HG03139 (cell line): ENCODE data around the gene SLC9A3.
A peak's percentile ranks its signal among the peaks of the same experiment; 100 is the strongest.
"Not testable (repeated sequence)": the region's sequence is repeated elsewhere in the genome, so short reads cannot be mapped to it uniquely, and the experiment has no call there.

Source experiments
- ATAC-seq: cut with Tn5 transposase; IDR thresholded peaks from one replicate; pipeline ENCODE4 v1.9.1; 2021; ENCODE audit not compliant: unreplicated experiment

The SLC9A3 gene

DNA sequence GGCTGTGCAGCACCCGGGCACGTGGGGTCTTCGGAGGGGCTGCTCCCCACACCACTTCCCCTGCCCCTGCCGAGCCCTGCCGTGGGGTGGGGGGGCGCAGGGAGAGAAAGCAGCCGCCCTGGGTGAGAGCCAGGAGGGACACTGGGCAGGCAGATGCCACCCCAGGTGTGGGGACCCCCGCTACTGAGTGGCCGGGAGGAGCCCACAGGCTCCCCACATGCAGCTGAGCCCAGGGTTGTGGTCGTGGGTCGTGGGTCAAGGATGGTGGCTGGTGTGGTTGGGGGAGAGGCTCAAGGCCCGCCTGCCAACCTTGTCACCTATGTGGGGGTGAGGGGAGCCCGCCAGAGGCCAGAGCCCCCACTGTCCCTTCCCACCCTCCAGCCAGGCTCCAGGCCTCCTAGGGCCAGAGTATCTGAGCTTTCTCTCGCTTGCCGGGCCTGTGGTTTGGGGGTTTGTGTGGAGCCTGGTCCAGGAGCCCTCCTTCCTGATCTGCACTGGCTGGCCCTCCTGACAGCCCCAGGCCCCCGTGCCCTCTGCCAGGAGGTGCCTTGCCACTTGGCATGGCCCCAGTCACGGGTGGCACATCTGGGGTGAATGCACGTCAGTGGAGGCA, 45.8 kb downstream of the SLC9A3 start:
- no peak for ATAC-seq

DNA sequence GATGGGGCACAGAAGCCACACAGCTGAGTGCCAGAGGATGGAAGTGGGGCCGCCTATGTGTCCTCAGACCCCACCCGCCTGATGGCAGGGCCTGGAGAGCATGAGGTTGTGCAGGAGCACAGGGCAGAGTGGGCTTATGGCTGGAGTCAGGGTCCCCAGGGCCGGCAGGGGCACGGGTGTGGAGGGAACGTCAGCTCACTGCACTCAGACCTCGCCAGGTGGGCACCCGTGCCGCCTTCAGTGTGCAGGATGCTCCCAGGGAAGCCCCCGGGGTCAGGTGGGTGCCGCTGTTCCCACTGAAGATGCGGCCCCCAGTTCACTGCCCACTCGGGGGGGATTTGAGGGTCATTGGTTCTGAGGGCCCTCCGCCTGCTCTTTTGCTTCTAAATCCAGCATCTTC, 46.4 kb downstream of the SLC9A3 start:
- no peak for ATAC-seq

DNA sequence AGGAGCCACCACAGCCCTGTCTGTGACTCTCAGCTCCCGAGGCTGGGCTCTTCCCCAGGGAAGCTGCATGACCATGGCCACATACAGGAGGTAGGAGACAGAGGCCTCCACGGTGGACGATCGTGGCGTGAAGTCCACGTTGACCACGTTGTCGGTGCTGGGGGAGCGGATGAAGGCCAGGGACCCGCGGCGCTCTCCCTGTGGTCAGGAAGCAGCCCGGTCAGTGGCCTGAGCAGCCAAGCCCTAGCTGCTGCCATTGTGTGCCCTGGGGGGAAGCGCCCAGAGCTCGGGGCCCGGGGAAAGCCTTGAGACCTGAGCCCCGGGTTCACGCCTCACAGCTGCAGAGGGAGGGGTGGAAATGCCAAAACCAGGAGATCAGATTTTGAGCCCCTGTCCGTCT, 47.0 kb downstream of the SLC9A3 start:
- no peak for ATAC-seq

DNA sequence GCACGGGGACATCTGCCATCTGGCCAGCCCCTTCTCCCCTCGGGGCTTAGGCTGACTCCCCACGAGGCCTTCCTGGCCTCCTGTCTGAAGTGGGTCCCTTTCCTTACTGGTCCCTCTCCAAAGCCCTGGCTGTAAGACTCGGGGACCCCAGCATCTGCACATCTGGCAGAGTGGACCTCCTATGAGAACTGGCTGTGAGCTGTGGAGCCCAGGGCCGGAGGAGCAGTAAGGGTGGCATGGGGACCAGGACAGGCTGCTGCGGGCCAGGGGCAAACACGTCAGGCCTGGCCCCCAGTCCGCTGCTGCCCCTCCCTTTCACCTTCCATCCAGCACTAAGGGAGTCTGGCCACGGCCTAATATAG, 47.5 kb downstream of the SLC9A3 start:
- no peak for ATAC-seq

DNA sequence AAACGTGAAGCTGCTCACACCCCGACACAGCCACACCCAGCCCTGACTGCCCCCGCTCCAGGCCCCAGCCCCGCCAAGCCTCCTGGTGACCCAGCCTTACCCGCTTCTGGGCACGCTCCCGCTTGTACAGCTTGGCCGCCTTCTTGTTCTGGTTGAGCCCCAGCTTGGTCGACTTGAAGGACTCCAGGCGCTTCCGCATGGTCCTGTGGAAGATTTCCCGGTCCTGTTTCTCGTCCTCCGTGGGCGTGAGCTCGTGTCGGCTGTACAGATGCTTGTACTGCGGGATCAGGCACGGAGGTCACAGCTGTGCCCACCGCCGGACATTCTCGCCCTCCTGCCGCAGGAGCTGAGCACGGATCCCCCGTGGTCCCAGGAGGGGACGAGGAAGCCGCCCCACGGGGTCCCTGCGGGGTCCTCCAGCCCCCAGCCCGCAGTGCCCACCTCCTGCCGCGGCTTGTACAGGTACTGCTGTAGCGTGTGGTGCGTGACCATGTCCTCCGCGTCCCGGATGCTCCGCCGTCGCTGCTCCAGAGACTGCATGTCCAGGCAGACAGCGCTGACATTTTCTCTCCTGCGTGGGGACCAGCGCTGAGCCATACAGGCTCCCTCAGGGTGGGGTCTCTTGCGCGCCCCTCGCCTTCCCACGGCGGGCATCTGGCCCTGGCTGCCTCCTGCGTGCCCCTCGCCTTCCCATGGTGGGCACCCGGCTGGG, 48.0 kb downstream of the SLC9A3 start:
- no peak for ATAC-seq

DNA sequence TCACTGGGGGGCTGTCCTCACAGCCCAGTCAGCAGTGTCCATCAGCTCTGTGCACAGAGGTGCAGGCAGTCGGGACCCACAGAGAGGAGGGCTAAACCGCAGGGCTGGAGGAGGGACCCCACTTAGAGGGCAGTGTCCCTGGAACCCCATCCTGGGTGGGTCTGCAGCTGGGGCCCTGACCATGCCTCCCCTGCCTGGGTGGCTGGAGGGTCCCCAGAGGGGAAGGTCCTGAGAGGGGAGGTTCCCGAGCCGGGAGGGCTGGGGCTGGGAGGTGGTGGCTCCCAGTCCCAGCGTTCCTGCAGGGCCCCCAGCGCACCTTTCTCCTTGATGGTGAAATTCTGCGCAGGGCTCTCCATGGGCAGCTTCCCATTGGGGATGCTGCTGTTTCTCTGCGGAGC, 48.5 kb downstream of the SLC9A3 start:
- ATAC-seq = no peak

DNA sequence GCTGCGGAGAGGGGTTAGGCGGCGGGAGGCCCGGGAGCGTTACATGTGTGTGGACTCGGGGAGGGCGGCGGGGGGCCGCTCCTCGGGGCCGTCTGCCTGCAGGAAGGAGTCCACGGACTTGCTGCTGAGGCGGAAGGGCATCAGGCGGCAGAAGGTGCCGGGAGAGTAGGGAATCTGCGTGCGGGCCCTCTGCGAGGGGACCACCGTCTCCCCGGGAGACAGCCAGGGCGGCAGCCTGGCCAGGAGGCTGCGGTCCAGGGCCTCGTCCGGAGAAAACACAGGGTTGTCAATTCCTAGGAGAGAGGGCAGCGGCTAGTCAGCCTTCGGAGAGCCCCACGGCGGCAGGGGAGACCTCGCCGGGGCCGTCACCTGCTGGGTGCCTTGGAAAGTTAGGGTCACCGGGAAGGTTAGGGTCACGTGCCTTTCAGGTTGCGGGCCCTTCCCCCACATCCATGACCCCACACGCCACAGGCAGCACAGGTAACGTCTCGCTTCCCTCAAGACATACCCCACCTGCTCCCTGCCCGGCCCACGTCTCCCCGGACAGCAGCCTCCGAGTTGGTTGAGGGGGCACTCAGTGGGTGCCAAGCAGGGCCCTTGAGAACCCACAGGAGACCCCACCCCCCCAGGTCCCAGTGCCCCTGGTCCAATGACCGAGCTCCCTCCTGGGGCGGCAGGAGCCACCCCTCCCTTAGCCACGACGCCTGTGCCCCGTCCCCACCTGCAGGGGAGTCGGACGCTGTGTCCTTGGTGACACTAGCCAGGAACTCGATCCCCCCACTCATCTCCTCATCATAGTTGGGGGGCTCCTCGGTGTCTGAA, 49.2 kb downstream of the SLC9A3 start:
- no peak for ATAC-seq

DNA sequence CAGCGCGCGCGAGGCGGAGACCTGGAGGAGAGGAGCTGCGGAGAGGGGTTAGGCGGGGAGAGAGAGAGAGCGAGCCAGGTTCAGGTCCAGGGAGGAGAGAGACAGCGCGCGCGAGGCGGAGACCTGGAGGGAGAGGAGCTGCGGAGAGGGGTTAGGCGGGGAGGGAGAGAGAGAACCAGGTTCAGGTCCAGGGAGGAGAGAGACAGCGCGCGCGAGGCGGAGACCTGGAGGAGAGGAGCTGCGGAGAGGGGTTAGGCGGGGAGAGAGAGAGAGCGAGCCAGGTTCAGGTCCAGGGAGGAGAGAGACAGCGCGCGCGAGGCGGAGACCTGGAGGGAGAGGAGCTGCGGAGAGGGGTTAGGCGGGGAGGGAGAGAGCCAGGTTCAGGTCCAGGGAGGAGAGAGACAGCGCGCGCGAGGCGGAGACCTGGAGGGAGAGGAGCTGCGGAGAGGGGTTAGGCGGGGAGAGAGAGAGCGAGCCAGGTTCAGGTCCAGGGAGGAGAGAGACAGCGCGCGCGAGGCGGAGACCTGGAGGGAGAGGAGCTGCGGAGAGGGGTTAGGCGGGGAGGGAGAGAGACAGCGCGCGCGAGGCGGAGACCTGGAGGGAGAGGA, 49.9 kb downstream of the SLC9A3 start:
- ATAC-seq = not testable (repeated sequence)

DNA sequence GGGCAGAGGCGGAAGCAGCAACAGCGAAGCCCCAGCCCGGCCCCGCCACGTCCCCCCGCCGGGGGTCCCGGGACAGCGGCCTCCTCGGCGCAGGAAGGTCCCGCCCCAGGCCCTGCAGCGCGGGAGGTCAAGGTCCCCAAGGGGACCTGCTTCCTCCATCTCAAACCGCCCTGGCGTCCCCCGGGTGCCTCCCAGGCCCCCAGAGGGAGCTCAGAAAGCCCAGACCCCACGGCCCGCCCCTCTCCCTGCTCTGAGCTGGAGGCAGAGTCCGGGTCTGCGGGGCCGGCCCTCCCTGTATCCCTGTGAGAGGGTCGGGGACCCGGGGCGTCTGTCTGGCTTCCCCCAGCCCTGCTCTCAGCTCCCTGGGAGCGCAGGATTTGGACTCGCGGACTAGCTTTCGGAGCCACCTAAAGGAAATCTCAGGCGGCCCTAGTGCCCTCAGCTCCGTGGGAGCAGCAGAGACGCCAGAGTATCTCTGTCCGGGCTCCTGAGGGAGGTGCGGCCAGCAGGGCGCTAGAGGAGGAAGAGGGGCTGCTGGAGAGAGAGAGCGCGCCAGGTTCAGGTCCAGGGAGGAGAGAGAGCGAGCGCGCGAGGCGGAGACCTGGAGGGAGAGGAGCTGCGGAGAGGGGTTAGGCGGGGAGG, 50.6 kb downstream of the SLC9A3 start:
- ATAC-seq = peak; percentile 24

DNA sequence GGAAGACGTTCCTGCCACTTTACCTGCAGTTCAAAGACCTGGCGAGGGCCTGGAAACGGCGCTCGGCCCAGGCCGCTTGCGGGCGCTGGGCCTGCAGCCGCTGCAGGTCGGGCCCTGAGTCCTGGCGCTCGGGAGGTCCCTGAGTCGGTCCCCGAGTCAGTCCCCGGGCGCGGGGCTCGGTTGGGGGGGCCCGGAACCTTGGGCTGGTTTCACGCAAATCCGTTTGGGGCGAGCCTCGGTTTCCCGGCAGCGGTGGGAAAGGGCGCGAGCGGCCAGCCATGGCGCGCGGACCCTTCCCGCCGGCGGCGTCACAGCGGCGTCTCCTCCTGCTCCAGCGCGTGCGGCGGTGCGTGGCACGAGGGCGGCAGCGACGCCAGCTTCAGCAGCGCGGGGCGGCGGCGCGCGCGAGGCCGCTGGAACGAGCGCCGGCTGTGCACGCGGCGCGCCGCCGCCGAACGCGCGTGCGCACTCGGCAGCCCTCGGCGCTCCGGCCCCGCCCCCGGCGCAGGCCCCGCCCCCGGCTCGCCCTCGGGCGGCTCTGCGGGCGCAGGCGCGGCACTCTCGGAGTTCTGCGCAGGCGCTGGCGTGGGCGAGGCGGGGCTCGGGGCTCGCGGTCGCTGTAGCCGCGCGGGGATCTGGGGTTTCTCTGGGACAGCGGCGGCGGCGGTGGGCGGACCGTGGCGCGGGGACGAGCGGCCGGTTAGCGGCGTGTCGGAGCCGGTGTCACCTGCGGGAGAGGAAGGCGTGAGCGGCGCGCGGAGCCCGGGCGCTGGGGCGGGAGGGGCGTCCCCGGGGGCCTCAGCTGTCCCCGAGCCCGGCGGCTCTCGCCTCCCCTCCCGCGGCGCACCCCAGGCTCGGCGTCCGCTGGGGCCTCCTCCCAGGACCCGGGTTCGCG, 51.3 kb downstream of the SLC9A3 start:
- ATAC-seq = peak; percentile 66

DNA sequence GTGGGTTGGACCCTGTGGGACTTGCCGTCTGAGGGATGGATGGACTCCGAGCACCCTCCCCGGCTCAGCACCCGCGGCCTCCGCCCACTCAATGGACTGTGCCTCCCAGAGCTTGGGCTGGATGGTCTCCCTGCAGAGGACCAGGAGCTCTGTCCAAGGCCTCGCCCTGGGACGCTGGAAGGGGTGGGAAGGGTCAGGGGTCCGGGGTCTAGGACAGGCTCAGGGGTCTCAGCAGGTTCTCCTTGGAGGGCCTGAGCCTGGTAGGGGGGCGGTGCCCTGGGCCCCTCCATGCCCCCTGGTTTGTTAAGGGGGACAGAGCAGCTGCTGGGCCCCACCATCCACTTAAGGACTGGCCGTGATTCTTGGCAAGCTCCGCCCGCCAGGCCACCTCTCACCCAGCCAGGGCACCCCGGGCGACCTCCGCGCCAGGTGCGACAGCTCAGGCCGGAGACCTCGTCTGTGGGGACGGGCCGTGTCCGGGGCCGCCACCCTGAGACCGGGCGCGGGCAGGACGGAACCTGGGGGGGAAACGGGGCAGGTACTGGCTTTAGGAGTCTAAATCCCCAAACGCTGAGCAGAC, 52.1 kb downstream of the SLC9A3 start:
- ATAC-seq = no peak

DNA sequence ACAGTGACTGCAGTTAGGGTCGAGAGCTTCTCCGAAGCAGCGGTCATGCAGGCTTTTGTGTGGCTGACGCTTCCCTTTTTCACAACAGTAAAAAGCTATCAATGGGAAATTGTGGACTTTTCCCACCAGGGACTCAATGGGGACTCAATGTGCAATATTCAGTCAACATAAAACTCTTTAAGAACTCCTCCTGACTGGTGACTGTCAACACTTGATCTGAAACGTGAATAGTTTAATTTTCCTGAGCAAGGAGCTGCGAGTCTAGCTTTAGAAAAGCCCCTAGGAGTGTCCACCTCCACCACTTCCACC, 52.5 kb downstream of the SLC9A3 start:
- ATAC-seq = no peak

DNA sequence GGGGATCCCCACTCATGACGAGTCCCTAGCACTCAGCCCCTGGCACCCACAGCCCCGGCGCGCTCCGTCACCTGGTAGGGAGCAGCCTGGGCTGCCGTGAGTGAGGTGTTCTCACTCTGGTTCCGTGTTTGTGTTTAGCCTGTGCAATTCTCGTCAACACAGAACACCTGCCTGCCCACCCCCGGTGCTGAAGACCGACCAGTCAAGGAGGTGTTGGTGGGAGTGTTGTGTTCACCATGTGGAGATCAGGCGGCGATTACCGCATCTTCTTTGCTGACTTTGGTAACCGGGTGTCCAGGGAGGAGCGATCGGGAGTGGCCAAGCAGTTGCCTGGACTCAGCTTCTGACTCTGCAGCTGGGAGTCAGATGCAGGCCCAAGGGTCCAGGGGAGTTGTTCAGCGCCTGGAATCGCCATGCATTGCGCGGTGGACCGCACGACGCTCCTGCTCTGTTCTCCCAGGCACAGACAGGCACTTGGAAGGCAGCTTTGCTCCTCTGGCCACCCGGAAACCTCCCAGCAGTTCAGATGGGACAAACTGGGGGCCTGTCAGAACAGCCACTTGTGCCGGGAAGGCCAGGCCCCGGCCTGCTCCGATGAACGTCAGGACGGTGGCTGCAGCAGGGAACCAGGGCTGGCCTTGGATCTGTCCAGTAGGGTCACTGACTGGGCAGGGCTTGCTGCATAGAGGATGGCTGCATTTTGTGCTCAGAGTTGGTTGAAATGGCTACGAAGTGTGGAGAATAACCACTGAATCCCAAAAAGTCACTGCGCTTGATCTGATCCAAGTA, 53.1 kb downstream of the SLC9A3 start:
- no peak for ATAC-seq

DNA sequence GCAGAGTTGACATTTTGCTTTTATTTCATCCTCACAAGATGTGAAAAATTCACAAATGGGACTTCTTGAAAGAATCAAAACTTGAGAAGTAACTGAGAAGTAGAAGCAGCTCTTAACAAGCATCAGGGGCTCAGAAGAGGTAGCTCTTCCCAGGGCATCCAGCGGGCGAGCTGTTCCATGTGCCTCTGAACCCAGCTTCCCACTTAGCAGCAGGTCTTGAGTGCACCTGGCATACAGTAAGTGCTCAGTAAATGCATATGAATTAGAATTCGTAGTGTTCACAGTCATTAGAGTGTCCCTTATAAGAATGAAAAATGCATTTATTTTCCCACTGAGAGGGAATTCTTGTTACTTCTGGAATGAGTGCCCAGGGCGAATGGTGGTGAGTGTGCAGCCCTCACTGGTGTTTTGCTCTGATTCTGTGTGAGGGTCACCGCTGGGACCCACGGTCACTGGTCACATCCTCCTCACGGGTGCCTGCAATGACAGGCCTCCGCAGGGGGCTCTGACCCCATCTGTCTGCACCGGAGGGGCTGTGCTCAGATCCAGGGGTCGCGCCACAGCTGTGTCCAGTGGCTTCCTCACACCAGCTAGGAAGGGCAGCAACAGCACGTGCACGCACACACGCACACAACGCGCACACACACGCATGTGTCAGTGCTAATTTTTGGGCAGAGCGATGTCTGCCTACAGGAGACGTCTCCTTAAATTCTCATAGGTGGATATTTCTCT, 54.3 kb downstream of the SLC9A3 start:
- ATAC-seq = no peak

DNA sequence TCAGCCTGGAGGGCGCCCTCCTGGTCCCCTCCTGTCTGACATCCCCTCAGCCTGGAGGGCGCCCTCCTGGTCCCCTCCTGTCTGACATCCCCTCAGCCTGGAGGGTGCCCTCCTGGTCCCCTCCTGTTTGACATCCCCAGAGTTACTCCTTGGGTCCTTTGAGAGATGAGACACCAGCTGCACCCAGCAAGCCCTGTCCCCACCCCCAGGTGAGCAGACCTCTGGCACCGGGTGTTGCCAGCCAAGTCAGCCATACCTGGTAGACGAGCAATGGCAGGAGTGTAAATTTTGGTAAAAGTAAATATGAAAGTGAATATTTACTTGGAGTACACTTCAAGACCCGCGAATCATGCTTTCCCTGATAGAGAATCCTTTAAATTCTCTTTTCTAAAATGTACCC, 55.8 kb downstream of the SLC9A3 start:
- ATAC-seq = no peak

DNA sequence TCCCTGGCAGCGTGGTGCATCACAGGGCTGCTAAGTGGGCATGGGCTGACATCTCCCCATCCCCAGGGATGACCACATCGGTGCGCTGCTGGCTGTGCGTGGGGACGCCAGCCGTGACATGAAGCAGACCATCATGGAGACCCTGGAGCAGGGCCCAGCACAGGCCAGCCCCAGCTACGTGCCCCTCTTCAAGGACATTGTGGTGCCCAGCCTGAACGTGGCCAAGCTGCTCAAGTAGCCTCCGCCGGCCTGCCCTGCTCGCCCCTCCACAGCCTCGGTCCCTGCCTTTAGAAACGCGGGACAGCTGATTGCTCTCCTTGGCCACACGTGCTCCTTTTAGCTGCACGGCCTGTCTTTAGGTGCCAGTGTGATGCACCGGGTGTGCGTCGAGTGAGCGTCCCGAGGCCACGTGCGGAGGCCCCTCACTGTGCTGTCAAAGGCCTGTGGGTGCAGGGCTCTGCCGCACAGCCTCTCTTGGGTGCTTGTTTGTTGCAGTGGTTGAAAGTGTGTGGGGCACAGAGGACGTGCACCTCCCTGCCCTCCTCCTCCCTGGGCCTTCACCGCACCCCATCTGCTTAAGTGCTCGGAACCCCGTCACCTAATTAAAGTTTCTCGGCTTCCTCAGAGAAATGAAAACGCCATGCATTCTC, 57.5 kb downstream of the SLC9A3 start:
- ATAC-seq = no peak

DNA sequence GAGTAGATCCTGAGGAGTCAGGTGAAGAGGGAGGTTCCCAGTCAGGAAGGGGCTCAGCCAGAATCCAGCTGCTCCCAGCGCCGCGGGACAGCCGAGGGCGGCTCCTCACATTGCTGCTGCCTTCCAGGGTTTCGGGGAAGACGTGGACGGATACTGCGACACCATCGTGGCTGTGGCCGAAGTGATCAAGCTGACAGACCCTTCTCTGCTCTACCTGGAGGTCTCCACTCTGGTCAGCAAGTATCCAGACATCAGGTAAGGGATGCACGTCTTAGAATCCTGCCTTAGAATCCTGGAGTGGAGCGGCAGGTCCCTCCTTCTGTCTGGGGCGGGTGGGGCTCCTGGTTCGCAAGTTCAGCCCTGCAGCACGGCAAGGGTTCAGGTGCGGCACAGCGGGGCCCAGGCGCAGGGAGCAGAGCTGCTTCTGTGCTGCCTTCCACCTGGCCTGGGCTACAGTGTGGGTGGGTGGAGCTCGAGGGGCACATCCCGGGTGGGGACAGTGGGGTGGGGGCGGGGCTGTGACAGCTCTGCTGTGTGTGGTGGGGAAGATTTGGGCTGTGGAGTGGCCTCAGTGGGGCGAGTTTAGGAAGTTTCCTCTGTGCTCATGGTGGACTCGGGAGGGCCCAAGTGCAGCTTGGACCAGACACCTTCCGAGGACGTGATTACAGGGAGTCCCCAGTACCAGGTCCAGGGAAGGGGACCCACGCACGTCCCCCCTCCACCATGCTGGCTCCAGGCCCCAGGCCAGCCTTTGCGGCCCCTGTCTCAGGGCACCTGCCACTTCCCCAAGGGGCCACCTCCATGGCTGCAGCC, 58.5 kb downstream of the SLC9A3 start:
- ATAC-seq = no peak
